Measurements from ENCODE around the gene NUDC.

The NUDC gene

DNA sequence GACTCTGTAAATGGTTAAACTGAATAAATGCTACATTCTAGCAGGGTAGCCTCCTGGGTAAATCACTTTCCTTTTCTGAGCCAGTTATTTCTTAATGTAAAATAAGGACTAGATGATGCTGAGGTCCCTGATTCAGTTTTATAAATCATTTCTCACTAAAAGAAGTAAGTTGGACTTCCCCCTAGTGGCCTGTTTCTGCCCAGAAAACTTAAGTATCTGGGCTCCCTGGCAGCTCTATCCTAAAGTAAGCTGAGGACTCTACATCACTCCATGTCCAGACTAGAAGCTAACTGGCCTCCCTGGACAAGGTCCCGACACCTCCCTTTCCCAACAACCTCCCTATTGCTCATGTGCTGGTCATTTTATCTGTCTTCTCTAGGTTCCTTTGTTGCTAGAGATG lies 34.4 kb upstream of the NUDC start:
- DNase-seq (ENCODE audit: extremely low spot score): no peak
- ChIA-PET POLR2A (interaction anchor here (0.7 kb wide), 1 partner anchor 1065 kb away, joined by 6 read pairs; no protein-coding TSS in a partner anchor), CTCF (interaction anchor here (0.9 to 5.0 kb wide), 15 partner anchors 9 to 349 kb away, joined by 3 to 33 read pairs (median 4); partner anchors contain the start of gene GPATCH3)
- TF ChIP-seq, protein P1, sequence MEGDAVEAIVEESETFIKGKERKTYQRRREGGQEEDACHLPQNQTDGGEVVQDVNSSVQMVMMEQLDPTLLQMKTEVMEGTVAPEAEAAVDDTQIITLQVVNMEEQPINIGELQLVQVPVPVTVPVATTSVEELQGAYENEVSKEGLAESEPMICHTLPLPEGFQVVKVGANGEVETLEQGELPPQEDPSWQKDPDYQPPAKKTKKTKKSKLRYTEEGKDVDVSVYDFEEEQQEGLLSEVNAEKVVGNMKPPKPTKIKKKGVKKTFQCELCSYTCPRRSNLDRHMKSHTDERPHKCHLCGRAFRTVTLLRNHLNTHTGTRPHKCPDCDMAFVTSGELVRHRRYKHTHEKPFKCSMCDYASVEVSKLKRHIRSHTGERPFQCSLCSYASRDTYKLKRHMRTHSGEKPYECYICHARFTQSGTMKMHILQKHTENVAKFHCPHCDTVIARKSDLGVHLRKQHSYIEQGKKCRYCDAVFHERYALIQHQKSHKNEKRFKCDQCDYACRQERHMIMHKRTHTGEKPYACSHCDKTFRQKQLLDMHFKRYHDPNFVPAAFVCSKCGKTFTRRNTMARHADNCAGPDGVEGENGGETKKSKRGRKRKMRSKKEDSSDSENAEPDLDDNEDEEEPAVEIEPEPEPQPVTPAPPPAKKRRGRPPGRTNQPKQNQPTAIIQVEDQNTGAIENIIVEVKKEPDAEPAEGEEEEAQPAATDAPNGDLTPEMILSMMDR (IDR thresholded peaks at IDR 0.05; ENCODE audit: control extremely low read depth, extremely low read depth, low read depth, missing control alignments): peak; percentile 46

DNA sequence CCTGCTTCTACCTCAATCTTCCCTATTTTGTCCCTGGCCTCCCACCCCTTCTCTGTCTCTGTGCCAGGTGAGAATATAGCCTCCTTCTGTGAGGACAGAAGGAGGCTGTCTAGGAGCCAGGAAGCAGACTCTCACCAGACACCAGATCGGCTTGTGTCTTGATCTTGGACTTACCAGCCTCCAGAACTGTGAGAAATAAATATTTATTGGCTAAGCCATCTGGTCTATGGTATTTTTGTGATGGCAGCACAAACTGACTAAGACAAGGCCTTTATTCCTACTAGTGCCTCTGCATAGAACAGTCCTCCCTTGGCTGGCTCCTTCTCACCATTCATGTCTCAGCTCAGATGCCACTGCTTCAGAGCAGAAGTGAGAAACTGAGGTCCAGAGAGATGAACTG lies 33.3 kb upstream of the NUDC start:
- TF ChIP-seq, protein P1 (IDR thresholded peaks at IDR 0.05; ENCODE audit: control extremely low read depth, extremely low read depth, low read depth, missing control alignments): no peak
- DNase-seq (ENCODE audit: extremely low spot score): no peak
- ChIA-PET CTCF (interaction anchor here (1.0 to 5.0 kb wide), 8 partner anchors 10 to 286 kb away, joined by 3 to 33 read pairs (median 6); partner anchors contain the start of gene GPATCH3), POLR2A (interaction anchor here (0.5 to 0.7 kb wide), 3 partner anchors 8 to 1755 kb away, joined by 3 to 4 read pairs (median 4); no protein-coding TSS in a partner anchor)

DNA sequence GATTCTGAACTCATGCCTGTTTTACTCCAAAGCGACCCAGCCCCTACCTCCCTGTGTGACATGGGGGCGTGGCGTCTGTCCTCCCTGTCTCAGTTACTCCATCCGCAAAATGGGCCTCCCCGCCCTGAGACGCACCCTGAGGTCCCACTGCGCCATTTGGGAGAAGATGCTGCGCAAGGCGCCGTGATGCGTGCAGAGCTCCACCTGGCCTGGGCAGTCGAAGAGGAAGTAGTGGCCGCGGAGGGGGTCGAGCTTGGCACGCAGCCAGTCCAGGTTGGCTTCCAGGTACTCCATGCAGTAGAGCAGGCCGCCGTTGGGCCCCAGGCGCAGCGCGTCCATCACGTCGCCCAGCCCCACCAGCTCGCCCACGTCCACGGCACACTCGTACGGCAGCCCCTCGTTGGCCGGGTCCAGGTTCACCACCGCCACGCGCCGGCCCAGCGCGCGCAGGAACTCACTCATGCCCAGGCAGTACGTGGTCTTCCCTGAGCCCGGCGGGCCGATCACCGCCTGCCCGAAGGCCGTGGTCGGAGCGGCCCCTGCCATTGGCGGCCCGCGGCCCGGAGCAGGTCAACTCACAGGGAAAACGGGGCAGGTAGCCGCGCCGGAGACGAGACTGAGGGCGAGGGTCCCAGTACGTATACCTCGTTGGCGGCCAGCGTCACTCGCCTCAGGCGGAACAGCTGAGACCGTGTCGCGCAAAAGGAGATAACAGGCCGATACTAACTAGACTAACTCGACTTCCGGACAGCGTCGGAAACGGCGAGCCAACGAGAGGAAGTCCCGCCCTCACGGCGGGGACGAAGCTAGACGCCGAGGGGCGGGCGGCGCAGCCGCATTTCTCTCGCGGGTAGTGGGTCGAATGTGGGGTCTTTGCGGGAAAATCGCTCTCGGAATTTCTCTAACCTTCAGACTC lies 31.7 kb upstream of the NUDC start, which contains the start of gene GPN2:
GPN2 (minus strand) TSS at position 733 of the 916 bp plus-strand sequence; CDS start at position 546, 187 bp downstream.
- ChIA-PET POLR2A (interaction anchor here (0.5 to 2.2 kb wide), 5 partner anchors 10 to 404 kb away, joined by 3 to 11 read pairs (median 5); partner anchors contain the start of genes GPATCH3 and SLC9A1), CTCF (interaction anchor here (0.8 to 5.0 kb wide), 9 partner anchors 9 to 362 kb away, joined by 3 to 33 read pairs (median 4); partner anchors contain the start of gene GPATCH3)
- TF ChIP-seq, protein P1 (IDR thresholded peaks at IDR 0.05; ENCODE audit: control extremely low read depth, extremely low read depth, low read depth, missing control alignments): no peak
- DNase-seq (ENCODE audit: extremely low spot score): peak; percentile 94

DNA sequence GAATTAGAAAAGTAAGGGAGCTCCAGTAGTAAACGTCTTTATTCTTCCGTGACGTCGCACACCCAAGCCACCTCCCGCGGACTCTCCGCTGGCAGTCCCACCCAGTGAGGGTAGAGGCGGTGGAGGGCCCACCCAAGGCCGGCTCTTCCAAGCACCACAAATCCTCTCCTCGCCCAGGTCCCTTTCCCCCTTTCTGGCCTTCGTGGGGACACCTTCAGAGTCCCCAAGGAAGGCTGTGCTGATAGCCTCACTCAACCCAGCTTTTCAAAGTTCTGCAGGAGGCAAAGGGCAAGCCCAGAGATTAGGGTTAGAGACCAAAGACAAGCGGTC lies 31.1 kb upstream of the NUDC start:
- no peak for DNase-seq (ENCODE audit: extremely low spot score)

DNA sequence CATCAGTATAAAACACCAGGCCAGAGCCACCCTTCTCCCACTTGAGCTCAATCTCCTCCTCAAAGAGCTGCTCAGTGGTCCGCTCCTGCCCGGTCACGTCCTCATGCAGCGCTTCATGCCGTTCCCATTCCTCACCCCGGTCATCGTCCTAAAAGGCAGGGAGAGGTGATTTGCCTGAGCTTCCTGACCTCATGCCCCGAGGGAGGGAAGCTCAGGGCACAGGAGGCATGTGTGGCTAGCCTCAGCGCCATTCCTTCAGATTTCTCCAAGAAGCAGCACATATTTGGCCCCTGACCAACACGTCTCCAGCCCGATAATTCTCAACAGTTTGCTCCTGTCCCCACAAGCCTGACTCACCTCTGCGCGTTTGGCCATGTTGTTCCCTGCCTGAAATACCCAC lies 27.3 kb upstream of the NUDC start:
- POLR2A ChIA-PET: no interaction called here

More for the DNA sequence above, 31.1 kb upstream of the NUDC start:
- TF ChIP-seq, protein P1 (IDR thresholded peaks at IDR 0.05; ENCODE audit: control extremely low read depth, extremely low read depth, low read depth, missing control alignments): no peak
- ChIA-PET CTCF (interaction anchor here (0.8 to 5.0 kb wide), 9 partner anchors 8 to 362 kb away, joined by 3 to 33 read pairs (median 4); partner anchors contain the start of gene GPATCH3), POLR2A (interaction anchor here (1.0 to 2.2 kb wide), 4 partner anchors 9 to 264 kb away, joined by 3 to 11 read pairs (median 7); partner anchors contain the start of genes GPATCH3 and SLC9A1)

More for the DNA sequence above, 27.3 kb upstream of the NUDC start:
- DNase-seq (ENCODE audit: extremely low spot score): no peak
- TF ChIP-seq, protein P1 (IDR thresholded peaks at IDR 0.05; ENCODE audit: control extremely low read depth, extremely low read depth, low read depth, missing control alignments): no peak
- CTCF ChIA-PET: interaction anchor here (1.1 to 2.0 kb wide), 3 partner anchors 13 to 73 kb away, joined by 3 to 5 read pairs (median 5); no protein-coding TSS in a partner anchor

Measured in GM10248 (cell line).